GM18519 (cell line): ENCODE results near the gene KAZN.

Source experiments
- ATAC-seq: cut with Tn5 transposase; IDR thresholded peaks from one replicate; pipeline ENCODE4 v1.9.1; 2021; ENCODE audit warnings: mild to moderate bottlenecking, moderate library complexity; ENCODE audit not compliant: unreplicated experiment, low FRiP score

The KAZN gene

GRCh38 chr1:15089258-15089992 lies 490.9 kb downstream of the KAZN start:
- ATAC-seq: no peak

- no peak for ATAC-seq
Measured at GRCh38 chr1:15090373-15090772, 491.9 kb downstream of the KAZN start.

DNA sequence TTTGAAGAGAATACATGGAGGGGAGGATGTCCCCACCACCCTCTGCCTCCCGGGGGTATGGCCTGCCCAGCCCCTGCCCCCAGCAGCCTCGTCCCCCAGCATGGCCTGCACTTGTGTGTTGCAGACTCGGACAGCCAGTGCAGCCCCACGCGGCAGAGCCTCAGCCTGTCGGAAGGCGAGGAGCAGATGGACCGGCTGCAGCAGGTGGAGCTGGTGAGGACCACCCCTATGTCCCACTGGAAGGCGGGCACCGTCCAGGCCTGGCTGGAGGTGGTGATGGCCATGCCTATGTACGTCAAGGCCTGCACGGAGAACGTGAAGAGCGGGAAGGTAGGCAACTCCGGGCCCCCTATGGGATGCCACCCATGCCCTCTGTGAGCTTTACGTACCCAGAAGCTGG lies 495.6 kb downstream of the KAZN start:
- ATAC-seq: no peak

- no peak for ATAC-seq
Measured at GRCh38 chr1:15094719-15095495, 496.4 kb downstream of the KAZN start.

- ATAC-seq: no peak
Measured at GRCh38 chr1:15095496-15095875, 497.0 kb downstream of the KAZN start.

DNA sequence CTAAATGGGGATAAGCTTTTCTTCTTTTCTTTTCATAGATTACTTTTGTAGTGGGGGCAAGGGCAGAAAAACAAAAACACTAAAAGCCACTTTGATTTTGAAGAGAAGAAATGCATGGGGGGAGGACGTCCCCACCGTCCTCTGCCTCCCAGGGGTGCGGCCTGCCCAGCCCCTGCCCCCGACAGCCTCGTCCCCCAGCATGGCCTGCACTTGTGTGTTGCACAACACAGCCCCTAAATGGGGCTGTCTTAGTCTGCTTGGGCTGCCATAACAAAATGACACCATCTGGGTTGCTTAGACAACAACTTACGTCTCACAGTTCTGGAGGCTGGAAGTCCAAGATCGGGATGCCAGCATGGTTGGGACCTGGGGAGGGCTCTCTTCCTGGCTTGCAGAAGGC lies 497.8 kb downstream of the KAZN start:
- ATAC-seq: no peak

GRCh38 chr1:15098176-15099125 lies 500.0 kb downstream of the KAZN start:
- ATAC-seq: no peak

DNA sequence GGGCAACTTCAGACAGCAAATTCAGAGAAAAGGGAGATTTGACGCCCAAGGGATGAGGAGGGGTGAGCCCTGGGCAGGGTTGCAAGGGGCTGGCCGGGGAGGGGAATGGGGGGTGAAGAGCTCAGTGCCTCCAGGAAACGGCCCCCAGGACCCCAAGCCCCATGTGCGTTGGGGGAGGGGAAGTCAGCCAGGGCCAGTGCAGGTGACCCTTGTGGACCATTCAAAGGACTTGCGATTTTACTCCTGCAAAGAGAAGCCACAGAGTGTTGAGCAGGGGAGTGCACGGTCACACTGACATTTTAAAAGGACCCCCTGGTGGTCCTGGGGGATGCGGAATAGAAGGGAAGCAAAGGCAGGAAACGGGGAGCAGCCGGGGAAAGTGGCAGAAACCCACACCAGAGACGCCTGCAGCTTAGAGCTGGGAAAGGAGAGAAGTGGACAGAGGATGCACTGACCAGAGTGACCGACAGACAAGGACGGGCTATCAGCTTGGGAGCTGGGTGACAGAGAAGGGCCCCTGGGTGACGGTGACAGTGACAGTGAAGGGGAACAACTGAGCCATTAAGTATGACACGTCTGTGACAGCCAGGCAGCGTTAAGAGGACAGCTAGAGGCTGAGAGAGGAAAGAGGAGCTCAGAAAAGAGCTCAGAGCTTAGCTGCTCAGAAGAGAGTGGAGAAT lies 501.1 kb downstream of the KAZN start:
- no peak for ATAC-seq

DNA sequence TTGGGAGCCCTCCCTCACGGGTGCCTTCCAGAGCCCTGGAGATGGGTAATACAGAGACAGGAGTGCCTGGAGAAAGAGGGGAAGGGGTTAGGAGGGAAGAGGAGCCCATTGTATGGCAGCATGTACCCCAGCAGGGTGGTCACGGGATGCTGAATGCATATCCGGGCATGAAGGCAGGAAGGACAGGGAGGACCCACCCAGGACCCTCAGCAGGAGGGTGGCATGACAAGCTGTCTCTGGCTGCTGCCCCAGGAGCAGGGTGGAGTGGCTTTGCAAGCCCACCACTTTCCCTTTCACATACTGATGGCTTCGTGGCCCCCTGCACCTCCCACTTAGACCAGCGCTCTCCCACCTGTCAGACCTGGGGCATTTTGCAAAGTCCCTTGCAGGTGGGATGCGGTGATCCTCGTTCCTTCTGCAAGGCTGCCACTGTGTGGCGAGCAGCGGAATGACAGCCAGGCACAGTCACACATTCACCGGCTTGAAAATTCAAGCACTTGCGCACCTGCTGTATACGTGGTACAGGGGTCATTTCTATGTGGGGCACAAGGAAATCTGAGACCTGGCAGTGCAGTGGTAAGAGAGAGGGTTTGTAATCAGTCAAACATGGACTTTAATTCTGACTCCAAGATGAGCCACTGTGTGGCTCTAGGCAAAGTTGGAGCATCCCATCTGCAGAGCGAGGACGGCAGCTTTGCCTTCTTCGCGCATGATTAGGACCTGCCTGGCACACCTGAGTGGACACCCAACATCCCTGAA lies 501.8 kb downstream of the KAZN start:
- no peak for ATAC-seq

GRCh38 chr1:15100880-15101760 lies 502.6 kb downstream of the KAZN start:
- no peak for ATAC-seq

DNA sequence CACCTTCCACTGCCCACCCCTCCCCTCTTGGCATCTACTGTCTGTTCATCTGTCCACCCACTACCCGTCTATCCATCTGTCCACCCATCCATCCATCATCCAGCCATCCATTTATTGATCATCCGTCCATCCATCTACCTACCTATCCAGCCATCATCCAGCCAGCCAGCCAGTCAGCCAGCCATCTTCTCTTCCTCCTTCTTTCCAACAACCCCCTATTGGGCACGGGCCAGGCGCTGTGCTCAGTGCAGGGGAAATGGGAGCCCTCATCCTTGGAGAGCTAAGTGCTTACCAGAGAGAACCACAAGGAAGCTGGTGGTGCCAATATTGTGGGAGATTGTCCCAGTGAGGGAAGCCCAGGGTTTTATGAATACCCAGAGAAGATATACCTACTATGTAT lies 503.3 kb downstream of the KAZN start:
- no peak for ATAC-seq

DNA sequence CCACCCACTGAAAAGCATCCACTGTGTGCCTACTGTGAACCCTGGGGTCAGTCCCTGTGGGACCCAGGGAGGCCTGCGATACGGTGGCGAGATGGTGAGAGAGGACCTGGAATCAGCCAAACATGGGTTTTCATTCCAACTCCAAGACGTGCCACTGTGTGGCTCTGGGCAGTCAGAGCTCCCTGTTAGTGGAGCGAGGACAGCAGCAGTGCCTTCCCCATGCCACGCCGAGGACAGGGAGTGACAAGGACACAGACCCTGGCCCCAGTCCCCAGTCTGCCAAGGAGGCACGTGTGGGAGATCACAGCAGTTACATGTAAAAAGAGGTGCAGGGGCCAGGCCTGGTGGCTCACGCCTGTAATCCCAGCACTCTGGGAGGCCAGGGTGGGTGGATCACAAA lies 504.2 kb downstream of the KAZN start:
- no peak for ATAC-seq

DNA sequence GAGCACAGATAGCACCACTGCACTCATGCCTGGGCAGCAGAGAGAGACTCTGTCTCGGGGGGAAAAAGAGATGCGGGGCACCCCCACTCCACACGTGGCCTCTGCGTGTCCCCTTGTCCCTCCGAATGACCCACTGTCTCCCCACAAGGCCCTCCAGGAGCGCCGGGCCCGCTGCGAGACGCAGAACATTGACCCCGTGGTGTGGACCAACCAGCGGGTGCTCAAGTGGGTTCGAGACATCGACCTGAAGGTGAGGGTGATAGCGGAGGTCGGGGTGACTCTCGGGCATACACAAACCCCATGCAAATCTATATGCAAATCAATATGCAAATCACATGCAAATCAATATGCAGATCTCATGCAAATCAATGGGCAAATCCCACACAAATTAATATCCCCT lies 504.7 kb downstream of the KAZN start:
- no peak for ATAC-seq

- ATAC-seq: no peak
Measured at GRCh38 chr1:15103906-15104305, 505.4 kb downstream of the KAZN start.

- no peak for ATAC-seq
Measured at GRCh38 chr1:15104768-15105167, 506.3 kb downstream of the KAZN start.

GRCh38 chr1:15106608-15107007 lies 508.1 kb downstream of the KAZN start:
- no peak for ATAC-seq

- no peak for ATAC-seq
Measured at GRCh38 chr1:15107058-15107687, 508.7 kb downstream of the KAZN start.

DNA sequence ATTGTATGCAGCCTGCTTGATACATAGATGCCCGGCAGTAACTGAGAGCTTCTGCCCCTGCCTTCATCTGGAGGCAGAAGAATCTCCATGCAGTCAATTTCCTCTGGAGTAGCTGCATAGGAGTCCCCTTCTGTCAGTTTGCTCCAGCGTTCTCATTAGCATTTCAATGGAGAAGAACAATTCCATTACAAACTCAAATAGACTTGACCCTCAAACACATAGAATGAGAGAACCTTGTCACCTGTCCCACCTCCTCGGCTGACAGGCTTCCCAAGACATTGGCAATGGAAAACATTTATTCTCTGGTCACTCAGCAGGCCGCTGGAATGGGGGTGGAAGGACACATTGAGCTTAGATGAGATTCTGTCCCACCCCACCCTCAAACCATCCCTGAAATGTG lies 509.4 kb downstream of the KAZN start:
- no peak for ATAC-seq
